Measurements from ENCODE around the gene ACRV1. TPM values are rescaled to one million over a fixed set of nuclear protein-coding genes. Genes with fewer than 3 reads are reported as not detected.

The ACRV1 gene
- total RNA-seq, 4 donors from 2014 or later: not detected

- Histone ChIP-seq H3K4me3 (no peak overlapping the region), H3K4me1 (no peaks in the 10 kb centered on the region), H3K27ac (no peak overlapping the region), H3K36me3 (no peaks in the 10 kb centered on the region), H3K9me3 (no peaks in the 10 kb centered on the region), H3K27me3 (no peaks in the 10 kb centered on the region)
- 99 to 100% methylated on average over 1 to 4 of the region's 4 CpGs for WGBS, 2 donors (ENCODE audit: low coverage in 1 of 2)
- no peak for ATAC-seq
- TF ChIP-seq EP300 (IDR thresholded peaks at IDR 0.05) (no peak), POLR2AphosphoS5 (IDR thresholded peaks at IDR 0.05) (no peak)
These were observed 1.2 kb downstream of the ACRV1 start for GRCh38 chr11:125679397-125679796.

DNA sequence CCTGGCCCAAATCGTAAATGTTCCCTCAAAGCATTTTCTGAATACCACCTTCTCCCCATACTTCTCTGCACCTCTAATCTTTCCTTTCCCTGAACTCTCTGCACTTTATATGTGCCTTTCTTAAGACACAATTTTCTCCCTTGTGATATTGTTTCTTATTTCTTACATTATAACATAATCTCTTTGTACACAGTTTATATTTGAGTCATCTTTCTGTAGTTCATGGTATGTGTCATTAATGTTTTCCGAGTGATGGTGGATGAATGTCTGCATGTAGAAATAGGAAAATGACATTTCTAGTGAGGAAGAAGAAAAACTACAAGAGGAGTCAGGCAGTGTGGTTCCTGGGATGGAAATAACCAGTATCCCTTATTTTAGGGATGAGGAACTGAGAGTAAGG, 5.5 kb downstream of the ACRV1 start:
- WGBS, 2 donors (ENCODE audit: low coverage in 1 of 2): 68 to 83% methylated on average over 1 to 2 of the region's 2 CpGs
- no peak for ATAC-seq

GRCh38 chr11:125674210-125674609, 6.4 kb downstream of the ACRV1 start:
- WGBS, 2 donors (ENCODE audit: low coverage in 1 of 2): 80 to 82% methylated on average over 1 to 2 of the region's 2 CpGs
- Histone ChIP-seq H3K9me3 (no peaks in the 10 kb centered on the region), H3K27ac (no peak overlapping the region), H3K4me3 (no peak overlapping the region), H3K36me3 (no peaks in the 10 kb centered on the region), H3K27me3 (no peaks in the 10 kb centered on the region), H3K4me1 (no peaks in the 10 kb centered on the region)
- no peak for ATAC-seq
- TF ChIP-seq EP300 (IDR thresholded peaks at IDR 0.05) (no peak), POLR2AphosphoS5 (IDR thresholded peaks at IDR 0.05) (no peak), POLR2A (IDR thresholded peaks at IDR 0.05) (no peak), CTCF (IDR thresholded peaks at IDR 0.05) (no peak)

More for the DNA sequence above, 5.5 kb downstream of the ACRV1 start:
- Histone ChIP-seq H3K4me1 (no peaks in the 10 kb centered on the region), H3K4me3 (no peak overlapping the region), H3K9me3 (no peaks in the 10 kb centered on the region), H3K27ac (no peak overlapping the region), H3K27me3 (no peaks in the 10 kb centered on the region), H3K36me3 (no peaks in the 10 kb centered on the region)
- TF ChIP-seq EP300 (IDR thresholded peaks at IDR 0.05) (no peak), CTCF (IDR thresholded peaks at IDR 0.05) (no peak), POLR2A (IDR thresholded peaks at IDR 0.05) (no peak), POLR2AphosphoS5 (IDR thresholded peaks at IDR 0.05) (no peak)

GRCh38 chr11:125671561-125671960, 9.1 kb downstream of the ACRV1 start:
- no peaks in the 10 kb centered on the region for H3K27me3 ChIP-seq
- H3K4me3 ChIP-seq: no peak overlapping the region
- no peaks in the 10 kb centered on the region for H3K36me3 ChIP-seq
- peaks cover 0 to 9% (median 0%) of the 10 kb centered on the region in 3 donors for H3K9me3 ChIP-seq
- H3K27ac ChIP-seq: no peak overlapping the region
- no peaks in the 10 kb centered on the region for H3K4me1 ChIP-seq
- WGBS, 2 donors (ENCODE audit: low coverage in 1 of 2): 78 to 91% methylated on average over 2 of the region's 2 CpGs
- ATAC-seq: no peak
- no peak for TF ChIP-seq POLR2AphosphoS5 (IDR thresholded peaks at IDR 0.05)
- TF ChIP-seq EP300 (IDR thresholded peaks at IDR 0.05): no peak
- TF ChIP-seq POLR2A (IDR thresholded peaks at IDR 0.05): no peak
- no peak for TF ChIP-seq CTCF (IDR thresholded peaks at IDR 0.05)

GRCh38 chr11:125670172-125670571, 10.5 kb downstream of the ACRV1 start:
- Histone ChIP-seq H3K36me3 (no peaks in the 10 kb centered on the region), H3K27me3 (no peaks in the 10 kb centered on the region), H3K27ac (no peak overlapping the region), H3K4me1 (no peaks in the 10 kb centered on the region), H3K9me3 (peaks cover 0 to 13% (median 0%) of the 10 kb centered on the region in 3 donors), H3K4me3 (no peak overlapping the region)
- WGBS, 2 donors (ENCODE audit: low coverage in 1 of 2): 86 to 93% methylated on average over 1 of the region's 1 CpG
- no peak for TF ChIP-seq EP300 (IDR thresholded peaks at IDR 0.05)
- no peak for TF ChIP-seq POLR2AphosphoS5 (IDR thresholded peaks at IDR 0.05)
- TF ChIP-seq POLR2A (IDR thresholded peaks at IDR 0.05): no peak
- TF ChIP-seq CTCF (IDR thresholded peaks at IDR 0.05): no peak
- ATAC-seq: no peak

Data from gastroesophageal sphincter (tissue), 4 donors.